Measurements from ENCODE around the gene ATR. TPM values are rescaled to one million over a fixed set of nuclear protein-coding genes. Genes with fewer than 3 reads are reported as not detected.

The ATR gene
- total and polyA plus RNA-seq, 9 of the 15 experiments (the other 6 are each of a cell fraction or from before 2014, with no cell fraction given) = 18.0 to 37.8 (median 23.2) TPM

- no peak for TF ChIP-seq ZNF696 (CRISPR knock-in tag; conservative IDR thresholded peaks at IDR 0.05)
- TF ChIP-seq CTBP1 (IDR thresholded peaks at IDR 0.05; ENCODE audit: borderline replicate concordance) = peak; percentile 93
- peak; percentile 94 for TF ChIP-seq PML (IDR thresholded peaks at IDR 0.05; ENCODE audit: low read length)
- TF ChIP-seq ARID3A (IDR thresholded peaks at IDR 0.05; ENCODE audit: borderline replicate concordance, low read depth, low read length) = peak; percentile 53; the same call in 1 of the 2 replicates
- no peak for TF ChIP-seq IRF2 (CRISPR knock-in tag; IDR thresholded peaks at IDR 0.05)
- TF ChIP-seq CUX1 (CRISPR knock-in tag; IDR thresholded peaks at IDR 0.05) = no peak
- TF ChIP-seq TAL1 (IDR thresholded peaks at IDR 0.05) = peak; percentile 96
- no peak for TF ChIP-seq RUNX1 (IDR thresholded peaks at IDR 0.05; ENCODE audit: low read depth)
- peak; percentile 86 for TF ChIP-seq FOSL1 (tag; conservative IDR thresholded peaks at IDR 0.05)
- peak; percentile 98 for TF ChIP-seq CBFA2T3 (IDR thresholded peaks at IDR 0.05)
- TF ChIP-seq SNIP1 (IDR thresholded peaks at IDR 0.05; ENCODE audit: low read depth) = no peak
- no peak for TF ChIP-seq ESRRB (CRISPR knock-in tag; IDR thresholded peaks at IDR 0.05; ENCODE audit: borderline replicate concordance)
- TF ChIP-seq NRF1 (conservative IDR thresholded peaks at IDR 0.05 in 1 of 2, IDR thresholded peaks at IDR 0.05 in 1 of 2) = no peak
- peak; percentile 63; the same call in 1 of the 2 replicates for TF ChIP-seq CHAMP1 (IDR thresholded peaks at IDR 0.05)
- no peak for TF ChIP-seq MXD1 (CRISPR knock-in tag; IDR thresholded peaks at IDR 0.05; ENCODE audit: borderline replicate concordance, poor library complexity, severe bottlenecking)
- TF ChIP-seq ZNF311 (CRISPR knock-in tag; IDR thresholded peaks at IDR 0.05) = peak; percentile 87; the same call in 1 of the 2 replicates
- TF ChIP-seq ZNF384 (IDR thresholded peaks at IDR 0.05; ENCODE audit: low read depth, low read length) = peak; percentile 69
- TF ChIP-seq MTA2 (IDR thresholded peaks at IDR 0.05; ENCODE audit: low read depth) = peak; percentile 94
- TF ChIP-seq KDM5B (IDR thresholded peaks at IDR 0.05; ENCODE audit: insufficient replicate concordance, low read depth, low read length) = no peak
- peak; percentile 8 for TF ChIP-seq DACH1 (IDR thresholded peaks at IDR 0.05; ENCODE audit: partially characterized antibody)
Observed at GRCh38 chr3:142618917-142619461, 40.5 kb upstream of the ATR start (continued).
